ENCODE measurements around the gene ZSWIM1. TPM values are rescaled to one million over a fixed set of nuclear protein-coding genes. Genes with fewer than 3 reads are reported as not detected.

The ZSWIM1 gene
- total and polyA plus RNA-seq, 2 donors (not counting 3 experiments of a cell fraction or from before 2014, with no cell fraction given): 8.5 to 10.0 TPM

DNA sequence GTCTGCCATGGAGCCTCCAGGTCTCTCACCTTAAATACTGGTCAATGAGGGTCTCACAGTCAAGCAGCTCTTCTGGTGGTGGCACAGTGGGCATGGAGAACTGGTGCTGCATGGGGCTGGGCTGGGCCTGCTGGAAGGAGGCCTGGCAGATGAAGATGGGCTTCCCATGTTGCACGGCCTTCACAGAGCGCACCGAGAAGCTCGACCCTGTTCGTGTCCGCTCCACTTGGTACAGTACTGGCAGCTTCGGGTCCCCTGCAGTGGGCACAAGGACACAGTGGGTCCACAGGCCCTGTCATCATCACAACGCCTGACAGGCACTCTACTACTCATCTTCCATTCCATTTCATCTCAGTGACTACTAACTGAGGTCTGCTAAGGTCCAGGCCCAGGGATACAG is 32.6 kb upstream of the ZSWIM1 start:
- dilution Hi-C loops (cut with MboI; ENCODE audit: extremely low pct_ligation_motif_present, low sequenced_read_pairs): no loop called here
- BruUV-seq (replicated peaks): no TSS peak

More for the DNA sequence above, 32.6 kb upstream of the ZSWIM1 start:
- TF ChIP-seq GATA2 (IDR thresholded peaks at IDR 0.05; ENCODE audit: insufficient read depth, insufficient read length, low read depth, low read length) (no peak), JUN (IDR thresholded peaks at IDR 0.05; ENCODE audit: borderline replicate concordance, insufficient read depth, insufficient read length, low read depth) (no peak), EZH2 (IDR thresholded peaks at IDR 0.05; ENCODE audit: borderline replicate concordance, low read depth, low read length, severe bottlenecking) (no peak), POLR2AphosphoS5 (IDR thresholded peaks at IDR 0.05; ENCODE audit: insufficient read depth, low read depth, low read length) (no peak), POLR2A (IDR thresholded peaks at IDR 0.05; ENCODE audit: low read depth, low read length) (no peak), FOS (IDR thresholded peaks at IDR 0.05; ENCODE audit: borderline replicate concordance, insufficient read depth, low read length) (no peak), MYC (IDR thresholded peaks at IDR 0.05; ENCODE audit: low read depth, low read length) (no peak)
- TF ChIP-seq, protein P1, sequence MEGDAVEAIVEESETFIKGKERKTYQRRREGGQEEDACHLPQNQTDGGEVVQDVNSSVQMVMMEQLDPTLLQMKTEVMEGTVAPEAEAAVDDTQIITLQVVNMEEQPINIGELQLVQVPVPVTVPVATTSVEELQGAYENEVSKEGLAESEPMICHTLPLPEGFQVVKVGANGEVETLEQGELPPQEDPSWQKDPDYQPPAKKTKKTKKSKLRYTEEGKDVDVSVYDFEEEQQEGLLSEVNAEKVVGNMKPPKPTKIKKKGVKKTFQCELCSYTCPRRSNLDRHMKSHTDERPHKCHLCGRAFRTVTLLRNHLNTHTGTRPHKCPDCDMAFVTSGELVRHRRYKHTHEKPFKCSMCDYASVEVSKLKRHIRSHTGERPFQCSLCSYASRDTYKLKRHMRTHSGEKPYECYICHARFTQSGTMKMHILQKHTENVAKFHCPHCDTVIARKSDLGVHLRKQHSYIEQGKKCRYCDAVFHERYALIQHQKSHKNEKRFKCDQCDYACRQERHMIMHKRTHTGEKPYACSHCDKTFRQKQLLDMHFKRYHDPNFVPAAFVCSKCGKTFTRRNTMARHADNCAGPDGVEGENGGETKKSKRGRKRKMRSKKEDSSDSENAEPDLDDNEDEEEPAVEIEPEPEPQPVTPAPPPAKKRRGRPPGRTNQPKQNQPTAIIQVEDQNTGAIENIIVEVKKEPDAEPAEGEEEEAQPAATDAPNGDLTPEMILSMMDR (IDR thresholded peaks at IDR 0.05; ENCODE audit: extremely low read depth in 1 of 2, insufficient read depth in 1 of 2, low read depth in 1 of 2, low read length in 2 of 2): no peak
- TF ChIP-seq, protein P2, sequence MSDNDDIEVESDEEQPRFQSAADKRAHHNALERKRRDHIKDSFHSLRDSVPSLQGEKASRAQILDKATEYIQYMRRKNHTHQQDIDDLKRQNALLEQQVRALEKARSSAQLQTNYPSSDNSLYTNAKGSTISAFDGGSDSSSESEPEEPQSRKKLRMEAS (IDR thresholded peaks at IDR 0.05; ENCODE audit: insufficient read depth, insufficient read length): no peak
- H3K79me2 ChIP-seq (ENCODE audit: control insufficient read depth, insufficient read depth, low read length): no peaks in the 10 kb centered on the region
- no peaks in the 10 kb centered on the region for H3K4me1 ChIP-seq (ENCODE audit: control insufficient read depth, extremely low read depth, insufficient read depth, low read length)
- DNase-seq (ENCODE audit: low read depth, low spot score): no peak
- no peak overlapping the region for H3K4me2 ChIP-seq (ENCODE audit: insufficient read depth, low read length)
- H3K27me3 ChIP-seq (ENCODE audit: control insufficient read depth in 2 of 2, insufficient read depth in 2 of 2, low read length in 2 of 2): no peaks in the 10 kb centered on the region
- ChIA-PET CTCF (no interaction called here), POLR2A (no interaction called here)
- H3K27ac ChIP-seq (ENCODE audit: insufficient read depth, low read depth, low read length): no peak overlapping the region
- H3K9ac ChIP-seq (replicated peaks; ENCODE audit: extremely low read depth, insufficient read depth, low read length): no peak overlapping the region
- no peak overlapping the region for H2AFZ ChIP-seq (ENCODE audit: low read depth, low read length)
- no peak for FAIRE-seq
- intact Hi-C loops (cut with micrococcal nuclease): no loop called here
- H3K9me1 ChIP-seq (replicated peaks; ENCODE audit: control insufficient read depth, extremely low read depth, insufficient read depth, low read length): no peaks in the 10 kb centered on the region
- no peak overlapping the region for H3K4me3 ChIP-seq (replicated peaks in 1 of 3; ENCODE audit: insufficient read depth in 1 of 3, low read depth in 1 of 3, low read length in 3 of 3)
- no peaks in the 10 kb centered on the region for H3K9me3 ChIP-seq (replicated peaks; ENCODE audit: control insufficient read depth, insufficient read depth, low read length)
- peaks cover 0 to 26% of the 10 kb centered on the region in 2 experiments for H3K36me3 ChIP-seq (ENCODE audit: control insufficient read depth in 2 of 2, extremely low read depth in 1 of 2, insufficient read depth in 2 of 2, low read length in 2 of 2)
- H4K20me1 ChIP-seq (replicated peaks; ENCODE audit: control insufficient read depth, extremely low read depth, insufficient read depth, low read length): no peaks in the 10 kb centered on the region

Data from endothelial cell of umbilical vein (primary cell).